Liver (tissue), 9 donors: Measurements from ENCODE around the gene LGALS14. TPM values are rescaled to one million over a fixed set of nuclear protein-coding genes. Genes with fewer than 3 reads are reported as not detected.

Experiments used
- DNase-seq: peaks from one replicate; pipeline ENCODE4 v3.0.0-alpha.2; 2017; ENCODE audit warnings: low spot score
- H3K27ac ChIP-seq, 2 donors: one replicate each; pipeline ENCODE4 v1.7.0; 2013; ENCODE audit warnings: inconsistent platforms in 2 of 2, low read length in 2 of 2, control low read depth in 1 of 2, low read depth in 1 of 2, mild to moderate bottlenecking in 1 of 2
- H3K27me3 ChIP-seq, 4 donors: one replicate each; pipeline versions ENCODE4 v1.6.1 to v1.7.0; 2013; ENCODE audit warnings: low read length in 3 of 4, inconsistent platforms in 1 of 4, mild to moderate bottlenecking in 1 of 4, moderate library complexity in 1 of 4; ENCODE audit not compliant: control insufficient read depth in 4 of 4, insufficient read depth in 4 of 4
- H3K36me3 ChIP-seq, 4 donors: one replicate each; pipeline versions ENCODE4 v1.6.1 to v1.7.0; 2013; ENCODE audit warnings: low read length in 3 of 4, mild to moderate bottlenecking in 3 of 4, low read depth in 1 of 4, moderate library complexity in 1 of 4; ENCODE audit not compliant: control insufficient read depth in 4 of 4, insufficient read depth in 3 of 4
- H3K4me1 ChIP-seq, 4 donors: one replicate each; pipeline versions ENCODE4 v1.6.1 to v1.7.0; 2013; ENCODE audit warnings: low read length in 3 of 4, mild to moderate bottlenecking in 3 of 4, moderate library complexity in 1 of 4; ENCODE audit not compliant: control insufficient read depth in 4 of 4, insufficient read depth in 4 of 4
- H3K4me3 ChIP-seq, 3 donors: one replicate each; pipeline versions ENCODE4 v1.6.1 to v1.7.0; 2013; ENCODE audit warnings: low read length in 3 of 3, control low read depth in 1 of 3, low read depth in 1 of 3, mild to moderate bottlenecking in 1 of 3
- H3K9ac ChIP-seq, 2 donors: one replicate each; pipeline ENCODE4 v1.7.0; 2013; ENCODE audit warnings: low read length in 2 of 2, mild to moderate bottlenecking in 2 of 2, moderate library complexity in 2 of 2, control low read depth in 1 of 2, low read depth in 1 of 2
- H3K9me3 ChIP-seq, 4 donors: one replicate each; pipeline versions ENCODE4 v1.6.1 to v1.7.0; 2013; ENCODE audit warnings: low read length in 3 of 4; ENCODE audit not compliant: control insufficient read depth in 4 of 4
- ATF3 ChIP-seq: IDR thresholded peaks from 2 replicates; pipeline ENCODE4 v1.6.1; 2016; ENCODE audit warnings: antibody characterized with exemption
- CTCF ChIP-seq: fragments of 150-350 bp; IDR thresholded peaks from 2 replicates; pipeline ENCODE4 v1.5.1; 2017; ENCODE audit warnings: improper control_type of control experiment, low read depth, low read length; ENCODE audit not compliant: missing input control
- EGR1 ChIP-seq, 2 donors: IDR thresholded peaks; 2 replicates each; pipeline ENCODE4 v1.6.1; 2016 to 2018; ENCODE audit warnings: antibody characterized with exemption in 2 of 2, low read depth in 2 of 2
- FOXA1 ChIP-seq: IDR thresholded peaks from 2 replicates; pipeline ENCODE4 v1.6.1; 2016; ENCODE audit warnings: antibody characterized with exemption
- FOXA2 ChIP-seq: IDR thresholded peaks from 2 replicates; pipeline ENCODE4 v1.6.1; 2016; ENCODE audit warnings: antibody characterized with exemption
- GABPA ChIP-seq, 2 donors: IDR thresholded peaks in 1 of 2; conservative IDR thresholded peaks in 1 of 2; 2 replicates each; pipeline ENCODE4 v1.6.1; 2016; ENCODE audit warnings: antibody characterized with exemption in 2 of 2, mild to moderate bottlenecking in 1 of 2, moderate library complexity in 1 of 2
- HNF4A ChIP-seq, 2 donors: conservative IDR thresholded peaks; 2 replicates each; pipeline ENCODE4 v1.6.1; 2016; ENCODE audit warnings: antibody characterized with exemption in 2 of 2, mild to moderate bottlenecking in 2 of 2
- HNF4G ChIP-seq: IDR thresholded peaks from 2 replicates; pipeline ENCODE4 v1.6.1; 2016; ENCODE audit warnings: antibody characterized with exemption
- JUND ChIP-seq, 2 donors: IDR thresholded peaks; 2 replicates each; pipeline ENCODE4 v1.6.1; 2016; ENCODE audit warnings: antibody characterized with exemption in 2 of 2
- MAX ChIP-seq: IDR thresholded peaks from 2 replicates; pipeline ENCODE4 v1.6.1; 2016; ENCODE audit warnings: antibody characterized with exemption
- NR2F2 ChIP-seq: IDR thresholded peaks from 2 replicates; pipeline ENCODE4 v1.6.1; 2016; ENCODE audit warnings: antibody characterized with exemption
- RAD21 ChIP-seq, 2 donors: IDR thresholded peaks; 2 replicates each; pipeline ENCODE4 v1.6.1; 2016; ENCODE audit warnings: antibody characterized with exemption in 2 of 2, mild to moderate bottlenecking in 2 of 2
- REST ChIP-seq: IDR thresholded peaks from 2 replicates; pipeline ENCODE4 v1.6.1; 2016; ENCODE audit warnings: antibody characterized with exemption, mild to moderate bottlenecking
- RXRA ChIP-seq, 2 donors: IDR thresholded peaks; 2 replicates each; pipeline ENCODE4 v1.6.1; 2017 to 2018; ENCODE audit warnings: antibody characterized with exemption in 2 of 2, mild to moderate bottlenecking in 1 of 2
- SP1 ChIP-seq: IDR thresholded peaks from 2 replicates; pipeline ENCODE4 v1.6.1; 2018; ENCODE audit warnings: antibody characterized with exemption, mild to moderate bottlenecking
- TAF1 ChIP-seq: conservative IDR thresholded peaks from 2 replicates; pipeline ENCODE4 v1.6.1; 2016; ENCODE audit warnings: antibody characterized with exemption, mild to moderate bottlenecking
- YY1 ChIP-seq: IDR thresholded peaks from 2 replicates; pipeline ENCODE4 v1.6.1; 2016; ENCODE audit warnings: antibody characterized with exemption, mild to moderate bottlenecking
- ZBTB33 ChIP-seq: IDR thresholded peaks from 2 replicates; pipeline ENCODE4 v1.6.1; 2016; ENCODE audit warnings: antibody characterized with exemption
- WGBS: extraction: QIAGEN DNeasy Blood & Tissue Kit; methylation state at CpG from one replicate; pipeline ENCODE4 v1.1.7; 2013; 5-methylcytosine and 5-hydroxymethylcytosine counted together
- polyA plus RNA-seq, 2 donors: library from polyadenylated mRNA; stranded (reverse) in 1 of 2; unstranded in 1 of 2; fragments of 200-250 nt in 1 of 2; fragments of >200 nt in 1 of 2; fragmentation: Nextera tagmentation in 1 of 2; extraction: Ambion mirVana in 1 of 2; gene quantifications; one replicate each; pipeline versions ENCODE4 v1.2.1 to v1.2.3, GENCODE V29; 2013 to 2015
- total RNA-seq, 2 donors: library from RNA; depleted of rRNA; stranded (reverse); fragments of >200 nt; gene quantifications; one replicate each; pipeline ENCODE4 v1.2.3, GENCODE V29; 2014
- donor health status: healthy.
- donor health status: healthy.
- donor health status: healthy.
- donor health status: healthy.
- donor health status: healthy.

LGALS14 gene
- total and polyA plus RNA-seq, 4 donors: not detected

- Histone ChIP-seq H3K36me3 (no peaks in the 10 kb centered on the region), H3K9me3 (no peaks in the 10 kb centered on the region), H3K27me3 (peaks cover 0 to 5% (median 0%) of the 10 kb centered on the region in 4 donors), H3K9ac (no peak overlapping the region), H3K4me1 (no peaks in the 10 kb centered on the region), H3K4me3 (no peak overlapping the region), H3K27ac (no peak overlapping the region)
- WGBS: 55% methylated on average over 5 of the region's 5 CpGs
- DNase-seq: no peak
- TF ChIP-seq HNF4G: no peak
- no peak for TF ChIP-seq FOXA2
- TF ChIP-seq HNF4A (conservative IDR thresholded peaks at IDR 0.05): no peak
- TF ChIP-seq TAF1: no peak
- TF ChIP-seq SP1: no peak
- no peak for TF ChIP-seq EGR1 (IDR thresholded peaks at IDR 0.05; ENCODE audit: low read depth in 2 of 2)
- TF ChIP-seq ATF3: no peak
- no peak for TF ChIP-seq RAD21 (IDR thresholded peaks at IDR 0.05)
- TF ChIP-seq JUND (IDR thresholded peaks at IDR 0.05): no peak
- no peak for TF ChIP-seq REST
- no peak for TF ChIP-seq ZBTB33
- no peak for TF ChIP-seq RXRA (IDR thresholded peaks at IDR 0.05)
- no peak for TF ChIP-seq NR2F2
- TF ChIP-seq GABPA (IDR thresholded peaks at IDR 0.05 in 1 of 2, conservative IDR thresholded peaks at IDR 0.05 in 1 of 2): no peak
- TF ChIP-seq MAX: no peak
- TF ChIP-seq CTCF: no peak
- no peak for TF ChIP-seq FOXA1
- TF ChIP-seq YY1: no peak
Measured at GRCh38 chr19:39701291-39701690, 3.0 kb upstream of the LGALS14 start.
